Coronary artery (tissue), 2 donors: Measurements from ENCODE around the gene NOP9.
A peak's percentile ranks its signal among the peaks of the same experiment; 100 is the strongest.

ENCODE experiments used
- DNase-seq: peaks from one replicate; pipeline ENCODE4 v3.0.0-alpha.2; 2017; ENCODE audit warnings: low spot score
- H3K27ac ChIP-seq, 2 donors: fragments of 200-600 bp; sonication (generic); one replicate each; pipeline ENCODE4 v1.5.1; 2016 to 2019
- H3K4me3 ChIP-seq: fragments of 200-600 bp; sonication (generic); 2 replicates; pipeline ENCODE4 v1.5.1; 2016; ENCODE audit warnings: mild to moderate bottlenecking, moderate library complexity
- TF ChIP-seq, protein P1 (sequence below): fragments of 200-600 bp; sonication (generic); IDR thresholded peaks from one replicate; pipeline ENCODE4 v1.5.1; 2019; ENCODE audit warnings: antibody characterized with exemption

NOP9 gene

DNA sequence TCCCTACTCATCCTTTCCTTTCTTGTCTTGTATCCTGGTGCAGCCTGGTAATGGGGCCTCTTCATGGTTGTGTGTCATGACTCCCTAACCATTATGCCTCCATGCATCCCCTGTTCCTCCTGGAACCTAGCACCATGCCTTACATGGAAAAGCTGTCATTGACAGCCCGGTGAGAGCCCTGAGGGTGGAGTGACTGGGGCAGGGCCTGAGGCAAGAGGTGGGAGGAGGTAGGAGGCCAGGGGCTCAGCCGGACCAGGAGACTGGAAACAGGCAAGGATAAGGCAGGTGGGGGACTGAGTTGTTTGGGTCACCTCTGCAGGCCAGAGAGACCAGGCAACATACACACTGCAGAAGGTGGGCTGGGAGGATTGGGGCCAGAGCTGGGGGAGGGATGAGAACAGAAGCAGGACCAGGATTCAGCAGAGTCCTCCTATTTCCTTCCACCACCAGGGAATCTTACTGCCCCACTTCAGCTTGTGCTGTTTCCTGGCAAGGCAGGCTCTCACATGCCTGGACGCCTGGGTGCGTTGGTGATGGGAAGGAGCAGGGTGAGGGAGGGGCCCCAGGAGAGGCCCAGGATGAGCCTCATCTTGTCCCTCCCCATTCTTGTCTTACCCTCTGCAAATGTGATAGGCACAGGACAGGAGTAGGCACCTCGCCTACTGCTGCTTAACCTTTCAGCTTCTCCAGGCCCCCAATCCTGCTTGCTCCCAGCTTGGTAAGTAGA lies 10.1 kb downstream of the NOP9 start, which contains the start of gene LTB4R2:
Gene LTB4R2 (plus strand): TSS at position 603 of the 727 bp plus-strand sequence. CDS start 525 bp downstream, outside the sequence.
- Histone ChIP-seq H3K4me3 (peak within 1 kb of the TSS; percentile 84), H3K27ac (peak within 1 kb of the TSS; percentile 25 to 88)
- DNase-seq: no peak
- TF ChIP-seq, protein P1, sequence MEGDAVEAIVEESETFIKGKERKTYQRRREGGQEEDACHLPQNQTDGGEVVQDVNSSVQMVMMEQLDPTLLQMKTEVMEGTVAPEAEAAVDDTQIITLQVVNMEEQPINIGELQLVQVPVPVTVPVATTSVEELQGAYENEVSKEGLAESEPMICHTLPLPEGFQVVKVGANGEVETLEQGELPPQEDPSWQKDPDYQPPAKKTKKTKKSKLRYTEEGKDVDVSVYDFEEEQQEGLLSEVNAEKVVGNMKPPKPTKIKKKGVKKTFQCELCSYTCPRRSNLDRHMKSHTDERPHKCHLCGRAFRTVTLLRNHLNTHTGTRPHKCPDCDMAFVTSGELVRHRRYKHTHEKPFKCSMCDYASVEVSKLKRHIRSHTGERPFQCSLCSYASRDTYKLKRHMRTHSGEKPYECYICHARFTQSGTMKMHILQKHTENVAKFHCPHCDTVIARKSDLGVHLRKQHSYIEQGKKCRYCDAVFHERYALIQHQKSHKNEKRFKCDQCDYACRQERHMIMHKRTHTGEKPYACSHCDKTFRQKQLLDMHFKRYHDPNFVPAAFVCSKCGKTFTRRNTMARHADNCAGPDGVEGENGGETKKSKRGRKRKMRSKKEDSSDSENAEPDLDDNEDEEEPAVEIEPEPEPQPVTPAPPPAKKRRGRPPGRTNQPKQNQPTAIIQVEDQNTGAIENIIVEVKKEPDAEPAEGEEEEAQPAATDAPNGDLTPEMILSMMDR: no peak

DNA sequence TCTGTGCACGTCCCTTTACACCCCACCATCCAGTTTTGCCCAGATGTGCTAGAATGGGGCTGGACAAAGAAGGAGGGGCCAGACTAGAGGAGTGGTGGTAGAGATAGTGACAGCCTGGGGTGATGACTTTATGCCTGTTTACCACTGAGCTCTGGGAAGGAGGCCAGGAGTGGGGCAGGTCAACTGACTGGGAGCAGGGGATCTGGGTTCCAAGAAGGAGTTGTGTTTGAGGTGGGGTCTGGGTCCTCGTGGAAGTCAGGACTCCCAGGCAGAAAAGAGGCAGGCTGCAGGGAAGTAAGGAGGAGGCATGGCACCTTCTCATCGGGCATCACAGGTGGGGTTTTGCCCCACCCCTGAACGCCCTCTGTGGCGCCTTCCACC lies 10.6 kb downstream of the NOP9 start:
- H3K27ac ChIP-seq: peak overlapping the region; percentile 25 to 88
- DNase-seq: no peak
- TF ChIP-seq, protein P1: no peak
- H3K4me3 ChIP-seq: peak overlapping the region; percentile 84

DNA sequence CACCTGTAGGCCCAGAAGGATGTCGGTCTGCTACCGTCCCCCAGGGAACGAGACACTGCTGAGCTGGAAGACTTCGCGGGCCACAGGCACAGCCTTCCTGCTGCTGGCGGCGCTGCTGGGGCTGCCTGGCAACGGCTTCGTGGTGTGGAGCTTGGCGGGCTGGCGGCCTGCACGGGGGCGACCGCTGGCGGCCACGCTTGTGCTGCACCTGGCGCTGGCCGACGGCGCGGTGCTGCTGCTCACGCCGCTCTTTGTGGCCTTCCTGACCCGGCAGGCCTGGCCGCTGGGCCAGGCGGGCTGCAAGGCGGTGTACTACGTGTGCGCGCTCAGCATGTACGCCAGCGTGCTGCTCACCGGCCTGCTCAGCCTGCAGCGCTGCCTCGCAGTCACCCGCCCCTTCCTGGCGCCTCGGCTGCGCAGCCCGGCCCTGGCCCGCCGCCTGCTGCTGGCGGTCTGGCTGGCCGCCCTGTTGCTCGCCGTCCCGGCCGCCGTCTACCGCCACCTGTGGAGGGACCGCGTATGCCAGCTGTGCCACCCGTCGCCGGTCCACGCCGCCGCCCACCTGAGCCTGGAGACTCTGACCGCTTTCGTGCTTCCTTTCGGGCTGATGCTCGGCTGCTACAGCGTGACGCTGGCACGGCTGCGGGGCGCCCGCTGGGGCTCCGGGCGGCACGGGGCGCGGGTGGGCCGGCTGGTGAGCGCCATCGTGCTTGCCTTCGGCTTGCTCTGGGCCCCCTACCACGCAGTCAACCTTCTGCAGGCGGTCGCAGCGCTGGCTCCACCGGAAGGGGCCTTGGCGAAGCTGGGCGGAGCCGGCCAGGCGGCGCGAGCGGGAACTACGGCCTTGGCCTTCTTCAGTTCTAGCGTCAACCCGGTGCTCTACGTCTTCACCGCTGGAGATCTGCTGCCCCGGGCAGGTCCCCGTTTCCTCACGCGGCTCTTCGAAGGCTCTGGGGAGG lies 11.3 kb downstream of the NOP9 start, which contains the start of gene LTB4R:
Gene LTB4R (plus strand): TSS at position 857 of the 959 bp plus-strand sequence. CDS start 4,150 bp downstream, outside the sequence.
- no peak for DNase-seq
- Histone ChIP-seq H3K27ac (peak within 1 kb of the TSS; percentile 25 to 88), H3K4me3 (peak within 1 kb of the TSS; percentile 84)

DNA sequence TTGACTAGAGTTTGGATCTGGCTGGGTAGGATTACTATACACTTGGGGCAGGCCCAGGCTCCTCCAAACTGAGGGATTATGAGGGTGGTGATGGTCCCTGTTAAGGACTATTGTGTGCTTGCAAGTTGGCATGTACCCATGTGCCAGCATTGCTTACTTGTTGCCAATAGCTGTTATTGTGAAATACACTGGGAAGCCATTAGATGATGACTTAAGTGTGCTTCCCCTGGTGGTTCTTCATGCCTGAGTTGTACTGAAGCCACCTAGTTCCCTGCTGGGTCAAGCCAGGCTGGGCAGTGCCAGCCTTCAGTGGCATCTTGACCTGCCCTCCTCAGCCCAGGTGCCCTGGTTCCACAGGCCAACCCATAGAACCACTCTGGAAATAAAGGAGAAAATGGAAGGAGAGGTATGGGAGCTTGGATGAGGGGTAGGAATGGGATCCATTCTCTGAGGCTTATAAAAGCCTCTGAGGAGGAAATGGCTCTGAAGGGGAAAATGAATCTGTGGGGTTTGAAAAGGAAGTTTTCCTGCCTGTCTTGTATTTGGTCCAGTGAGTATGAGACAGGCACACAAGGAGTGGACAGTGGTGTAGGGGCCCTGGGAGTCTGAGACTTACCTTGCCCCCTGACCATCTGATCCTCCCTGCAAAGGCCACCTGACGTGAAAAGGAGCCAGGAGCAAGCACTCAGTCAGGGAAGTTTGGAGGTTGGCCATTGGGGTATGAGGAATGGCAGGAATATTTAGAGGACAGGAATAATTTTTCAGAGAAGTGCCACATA lies 12.4 kb downstream of the NOP9 start:
- no peak for DNase-seq
- Histone ChIP-seq H3K27ac (peak overlapping the region; percentile 25 to 88), H3K4me3 (peak overlapping the region; percentile 84)

More for the DNA sequence above, 11.3 kb downstream of the NOP9 start, which contains the start of gene LTB4R:
- TF ChIP-seq, protein P1: no peak

DNA sequence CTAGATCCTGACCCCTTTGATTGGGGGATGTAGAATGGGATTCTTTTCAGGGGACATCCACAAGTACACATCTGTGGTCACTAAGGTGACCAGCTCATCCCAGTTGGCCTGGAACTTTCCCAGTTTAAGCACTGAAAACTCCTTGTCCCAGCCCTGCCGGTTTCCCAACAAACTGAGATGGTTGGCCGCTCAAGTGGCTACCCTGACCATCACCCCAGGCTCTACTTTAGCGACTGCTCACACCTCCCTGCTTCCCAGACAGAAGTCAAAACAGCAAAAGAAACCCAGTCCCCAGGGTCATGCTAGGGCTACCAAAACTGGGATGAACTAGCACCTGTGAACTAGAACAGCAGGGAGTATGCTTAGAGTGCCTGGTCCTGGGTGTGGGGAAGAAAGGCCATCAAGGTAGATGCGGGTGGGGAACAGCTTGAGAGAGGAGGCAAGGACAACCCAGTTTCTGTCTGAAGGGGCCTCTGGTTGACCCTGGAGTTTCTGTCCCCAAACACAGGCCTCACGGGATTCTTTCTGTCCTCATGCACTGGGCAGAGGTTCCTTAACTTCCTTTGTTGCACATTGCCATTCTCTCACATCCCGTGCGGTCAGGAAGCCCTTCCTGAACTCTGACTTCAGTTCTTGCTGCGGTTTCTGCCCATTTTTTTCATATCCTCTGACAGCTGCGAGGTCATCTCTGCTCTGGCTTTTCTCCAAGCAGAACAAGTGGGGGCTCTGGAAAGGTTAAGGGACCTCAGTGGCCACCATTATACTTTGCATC lies 13.3 kb downstream of the NOP9 start:
- Histone ChIP-seq H3K27ac (peak overlapping the region in 1 of 2 donors; percentile 88), H3K4me3 (peak overlapping the region; percentile 84)
- TF ChIP-seq, protein P1: no peak
- DNase-seq: no peak

More for the DNA sequence above, 12.4 kb downstream of the NOP9 start:
- TF ChIP-seq, protein P1: no peak

DNA sequence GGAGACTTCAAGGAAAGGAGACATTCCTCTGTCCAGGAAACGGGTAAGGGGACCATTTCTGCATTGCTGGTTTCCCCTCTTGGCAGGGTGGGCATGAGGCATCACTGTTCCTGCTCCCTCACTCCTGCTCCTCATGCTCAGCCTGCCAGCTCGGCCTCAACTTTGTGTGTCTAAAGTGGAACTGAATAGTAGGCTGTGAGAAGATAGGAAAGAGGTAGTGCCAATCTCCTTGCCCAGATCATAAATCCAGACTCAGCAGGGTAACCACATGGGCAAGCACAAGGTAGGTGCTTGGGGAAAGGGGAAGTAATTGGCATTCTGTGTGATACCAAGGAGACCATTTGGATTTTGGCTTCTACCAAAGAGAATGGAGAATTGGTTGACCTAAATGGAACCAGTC lies 14.3 kb downstream of the NOP9 start:
- TF ChIP-seq, protein P1: no peak
- Histone ChIP-seq H3K27ac (peak overlapping the region in 1 of 2 donors; percentile 65), H3K4me3 (no peak overlapping the region)
- no peak for DNase-seq
